Hepatocyte (in vitro differentiated cells): ENCODE results near the gene SIGLEC9.

Source experiments
- CTCF ChIP-seq: fragments of 200-600 bp; sonication (generic); IDR thresholded peaks from 2 replicates; pipeline ENCODE4 v1.5.1; 2016; ENCODE audit warnings: antibody characterized with exemption, mild to moderate bottlenecking; ENCODE audit not compliant: poor library complexity
- EZH2 ChIP-seq: fragments of 200-600 bp; sonication (generic); IDR thresholded peaks from 2 replicates; pipeline ENCODE4 v1.6.1; 2016; ENCODE audit warnings: antibody characterized with exemption, mild to moderate bottlenecking, borderline replicate concordance
- EZH2phosphoT487 ChIP-seq: fragments of 200-600 bp; sonication (generic); IDR thresholded peaks from one replicate; pipeline ENCODE4 v1.6.1; 2018; ENCODE audit warnings: antibody characterized with exemption, mild to moderate bottlenecking, low read depth, moderate library complexity; ENCODE audit not compliant: unreplicated experiment, severe bottlenecking

GRCh38 chr19:51097796-51098195 lies 26.9 kb upstream of the SIGLEC9 start:
- TF ChIP-seq CTCF (no peak), EZH2 (no peak), EZH2phosphoT487 (no peak)
